GM10266 (cell line): ENCODE measurements around the gene OSBPL3.

Experiments used
- DNase-seq: peaks from one replicate; pipeline ENCODE4 v3.0.0; 2012; ENCODE audit errors: extremely low spot score
- CTCF ChIP-seq: IDR thresholded peaks from 2 replicates; pipeline ENCODE4 v1.5.1; 2012; ENCODE audit warnings: mild to moderate bottlenecking, low read depth; ENCODE audit not compliant: control insufficient read depth, insufficient read depth; ENCODE audit errors: missing control alignments

Gene OSBPL3

DNA sequence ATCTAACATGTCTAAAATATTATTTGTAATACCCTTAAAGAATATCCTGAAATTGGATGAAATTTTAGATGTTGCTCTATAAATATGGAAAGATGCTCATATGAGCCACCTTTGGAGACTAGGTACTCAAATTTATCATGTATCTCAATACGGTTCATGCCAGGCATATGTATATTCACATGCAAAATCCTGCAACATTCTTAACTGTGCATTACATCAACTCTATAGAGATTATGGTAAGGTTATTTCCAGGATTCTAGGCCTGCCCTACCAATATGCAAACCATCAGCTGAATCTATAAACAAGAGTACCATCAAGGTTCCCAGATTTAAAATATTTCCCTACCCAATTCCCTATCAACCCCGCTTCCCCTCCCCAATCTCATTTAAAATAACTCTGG lies 27.5 kb downstream of the OSBPL3 start:
- TF ChIP-seq CTCF = no peak

DNA sequence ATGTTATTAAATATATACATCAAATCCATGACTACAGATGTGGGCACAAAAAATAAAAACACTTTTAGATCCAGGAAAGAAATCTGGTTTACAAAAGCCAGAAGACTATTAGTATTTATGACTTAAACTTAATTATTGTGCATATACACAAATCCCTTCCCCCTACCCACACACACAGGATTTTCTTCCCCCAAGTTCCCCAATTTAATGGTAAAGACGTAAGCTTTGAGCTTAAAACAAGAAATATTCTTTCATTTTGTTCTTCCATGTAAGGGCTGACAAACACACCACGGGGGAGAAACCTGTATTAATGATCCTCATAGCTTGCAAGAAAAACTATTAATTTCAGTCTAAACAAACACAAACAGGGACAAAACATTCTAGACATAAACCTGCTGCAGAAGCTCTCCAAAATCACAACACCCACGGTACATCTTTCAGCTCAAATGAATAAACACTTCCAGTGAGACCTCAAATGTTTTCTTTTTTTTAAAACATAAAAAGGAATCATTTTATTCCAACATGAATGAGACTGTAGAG lies 28.5 kb downstream of the OSBPL3 start:
- TF ChIP-seq CTCF = no peak
- DNase-seq = no peak

More for the DNA sequence above, 27.5 kb downstream of the OSBPL3 start:
- DNase-seq = no peak

DNA sequence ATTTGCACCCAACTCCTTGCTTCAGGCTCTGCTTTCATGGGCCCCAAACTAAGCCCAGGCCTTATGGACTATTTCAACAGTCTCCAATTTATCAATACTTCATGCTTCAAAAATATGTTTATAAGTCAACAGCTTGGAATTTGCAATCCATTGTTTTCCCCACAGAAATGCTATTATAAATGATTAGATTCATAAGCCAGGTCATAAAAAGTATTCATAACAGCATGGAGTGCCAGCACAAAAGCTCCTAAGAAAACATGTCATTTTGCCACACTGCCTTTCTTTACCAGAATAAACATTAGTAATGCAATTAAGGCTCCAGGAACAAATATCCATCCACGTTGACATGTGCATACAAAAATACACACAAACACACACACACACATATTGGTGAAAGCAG lies 30.1 kb downstream of the OSBPL3 start:
- no peak for DNase-seq
- no peak for TF ChIP-seq CTCF

GRCh38 chr7:24948739-24949138 lies 31.2 kb downstream of the OSBPL3 start:
- no peak for TF ChIP-seq CTCF
- no peak for DNase-seq

DNA sequence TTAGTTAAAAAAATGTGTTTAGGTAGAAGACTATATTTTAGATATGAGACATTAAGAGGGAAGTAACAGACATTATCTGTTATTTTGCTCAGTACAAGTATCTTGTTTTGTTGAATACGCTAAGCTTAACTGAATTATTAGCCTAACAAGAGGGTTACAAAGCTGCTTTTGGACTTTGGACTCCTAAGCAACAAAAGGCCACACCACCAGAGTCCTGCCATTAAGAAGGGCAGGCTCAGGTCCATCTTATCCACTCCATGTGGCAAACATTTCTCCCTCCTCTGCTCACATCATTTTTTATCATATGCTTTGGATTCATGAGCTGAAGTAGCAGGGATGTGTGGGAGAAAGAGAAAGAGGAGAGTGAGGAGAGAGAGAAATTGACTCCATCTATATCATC lies 33.5 kb downstream of the OSBPL3 start:
- no peak for DNase-seq
- TF ChIP-seq CTCF = no peak

- no peak for TF ChIP-seq CTCF
Observed at GRCh38 chr7:24945899-24946298, 34.1 kb downstream of the OSBPL3 start.

DNA sequence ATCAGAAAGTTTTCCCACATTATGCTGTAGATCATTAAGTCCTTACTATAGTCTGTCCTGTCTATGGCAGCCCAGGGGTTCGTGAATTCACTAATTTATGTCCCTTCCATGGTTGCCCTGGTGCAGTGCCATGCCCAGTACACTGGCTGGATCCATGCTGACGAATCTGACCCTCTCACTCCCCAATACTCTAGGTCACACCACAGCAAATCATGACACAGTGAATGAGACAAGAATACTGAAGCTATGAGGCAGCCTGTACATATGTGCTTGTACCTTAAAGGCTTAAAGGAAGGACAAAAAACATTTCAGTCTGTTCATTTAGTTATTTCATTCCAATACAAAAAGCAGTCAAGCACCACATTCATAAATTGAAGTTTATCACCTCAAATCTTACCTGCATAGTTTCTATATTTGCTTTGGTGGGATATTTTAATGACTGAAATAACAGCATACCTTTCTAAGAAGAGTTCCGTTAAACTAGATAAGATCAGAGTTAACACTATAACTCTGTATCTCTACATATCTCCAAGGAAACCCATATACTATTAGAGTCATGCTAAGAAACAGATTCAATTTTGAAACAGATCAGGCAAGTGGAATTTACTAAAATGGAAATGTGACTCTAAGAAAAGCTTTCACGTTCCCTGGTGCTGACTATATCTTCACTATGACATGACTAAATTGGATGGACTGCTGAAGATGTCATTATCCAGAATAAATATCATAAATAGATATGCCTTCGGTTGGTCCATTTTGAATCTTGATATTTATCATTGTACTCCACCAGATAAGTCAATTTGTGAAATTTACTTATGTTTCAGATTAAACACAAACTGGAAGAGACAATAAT lies 36.7 kb downstream of the OSBPL3 start:
- no peak for TF ChIP-seq CTCF
- no peak for DNase-seq

More at GRCh38 chr7:24945899-24946298, 34.1 kb downstream of the OSBPL3 start:
- DNase-seq = no peak
